IMR-90 (cell line): ENCODE data around the gene ZXDA. TPM values are rescaled to one million over a fixed set of nuclear protein-coding genes. Genes with fewer than 3 reads are reported as not detected.

Experiments used
- ATAC-seq: fragments of 200-7000 bp; cut with Tn5 transposase; 2 replicates; pipeline ENCODE4 v1.9.1; 2020; ENCODE audit warnings: low read depth, mild to moderate bottlenecking, moderate library complexity
- BruUV-seq: library from RNA; stranded (reverse); fragments of 400-500 nt; replicated peaks from 2 replicates; lab custom pipeline; 2021; lab: Mats Ljungman, UMichigan
- CTCF ChIA-PET: fragments of 300-600 bp; formaldehyde crosslinking; extraction: SDS; loops from one replicate; lab custom pipeline; 2021; ENCODE audit warnings: antibody characterized with exemption; lab: Yijun Ruan, JAX
- POLR2A ChIA-PET: fragments of 300-600 bp; sonication (Branson Sonifier 250); formaldehyde crosslinking; loops from one replicate; lab custom pipeline; 2022; ENCODE audit warnings: antibody characterized with exemption; ENCODE audit not compliant: unreplicated experiment; lab: Charles Lee
- DNase-seq: peaks from one replicate; pipeline ENCODE4 v3.0.0; 2013
- H2AFZ ChIP-seq: replicated peaks from 2 replicates; pipeline ENCODE3; 2013; ENCODE audit warnings: low read length, mild to moderate bottlenecking; ENCODE audit not compliant: poor library complexity
- H2AK5ac ChIP-seq: 2 replicates; pipeline ENCODE4 v1.6.1; 2013; ENCODE audit warnings: low read depth, low read length, inconsistent platforms
- H2AK9ac ChIP-seq: replicated peaks from 2 replicates; pipeline ENCODE3; 2013; ENCODE audit warnings: mild to moderate bottlenecking, low read depth, low read length, moderate library complexity; ENCODE audit not compliant: poor library complexity
- H2BK120ac ChIP-seq: 2 replicates; pipeline ENCODE4 v1.6.1; 2013; ENCODE audit warnings: low read depth, low read length, inconsistent platforms
- H2BK15ac ChIP-seq: 3 replicates; pipeline ENCODE4 v1.6.1; 2013; ENCODE audit warnings: low read depth, low read length, inconsistent platforms
- H2BK20ac ChIP-seq: 2 replicates; pipeline ENCODE4 v1.6.1; 2013; ENCODE audit warnings: low read depth, mild to moderate bottlenecking, inconsistent platforms, low read length, moderate library complexity
- H2BK5ac ChIP-seq: 2 replicates; pipeline ENCODE4 v1.6.1; 2013; ENCODE audit warnings: mild to moderate bottlenecking, low read depth, low read length, inconsistent platforms; ENCODE audit not compliant: poor library complexity, severe bottlenecking
- H3K14ac ChIP-seq: replicated peaks from 2 replicates; pipeline ENCODE4 v1.6.1; 2013; ENCODE audit warnings: low read depth, low read length, inconsistent platforms
- H3K18ac ChIP-seq: 2 replicates; pipeline ENCODE4 v1.6.1; 2013; ENCODE audit warnings: low read depth, low read length, control low read depth
- H3K23ac ChIP-seq: 2 replicates; pipeline ENCODE4 v1.6.1; 2013; ENCODE audit warnings: low read depth, low read length, inconsistent platforms
- H3K27ac ChIP-seq: 2 replicates; pipeline ENCODE4 v1.5.1; 2013; ENCODE audit warnings: mild to moderate bottlenecking, control low read depth, low read length; ENCODE audit not compliant: insufficient read depth
- H3K27me3 ChIP-seq: 2 replicates; pipeline ENCODE4 v1.6.1; 2013; ENCODE audit warnings: low read length; ENCODE audit not compliant: control insufficient read depth, insufficient read depth
- H3K36me3 ChIP-seq: 2 replicates; pipeline ENCODE4 v1.6.1; 2013; ENCODE audit warnings: low read length, mixed read lengths; ENCODE audit not compliant: control insufficient read depth, insufficient read depth
- H3K4ac ChIP-seq: 2 replicates; pipeline ENCODE4 v1.6.1; 2013; ENCODE audit warnings: low read depth, low read length, inconsistent platforms
- H3K4me1 ChIP-seq: 2 replicates; pipeline ENCODE4 v1.6.1; 2013; ENCODE audit warnings: low read length, mixed read lengths; ENCODE audit not compliant: control insufficient read depth, insufficient read depth
- H3K4me2 ChIP-seq: 2 replicates; pipeline ENCODE4 v1.6.1; 2013; ENCODE audit warnings: low read depth, mild to moderate bottlenecking, control low read depth, low read length, moderate library complexity
- H3K4me3 ChIP-seq: 2 replicates; pipeline ENCODE4 v1.5.1; 2013; ENCODE audit warnings: low read depth, mild to moderate bottlenecking, control low read depth, low read length, moderate library complexity; ENCODE audit not compliant: insufficient read depth
- H3K56ac ChIP-seq: 2 replicates; pipeline ENCODE4 v1.6.1; 2013; ENCODE audit warnings: low read length, inconsistent platforms; ENCODE audit not compliant: insufficient read depth; ENCODE audit errors: extremely low read depth
- H3K79me1 ChIP-seq, 2 experiments: 2 replicates each; pipeline ENCODE4 v1.6.1; 2013; ENCODE audit warnings: low read length in 2 of 2, inconsistent platforms in 1 of 2, low read depth in 1 of 2
- H3K9ac ChIP-seq: 2 replicates; pipeline ENCODE4 v1.6.1; 2013; ENCODE audit warnings: low read depth, low read length, control low read depth
- H3K9me1 ChIP-seq: 2 replicates; pipeline ENCODE4 v1.6.1; 2013; ENCODE audit warnings: low read length, inconsistent platforms; ENCODE audit not compliant: insufficient read depth
- H3K9me3 ChIP-seq: 2 replicates; pipeline ENCODE4 v1.6.1; 2013; ENCODE audit warnings: low read length; ENCODE audit not compliant: control insufficient read depth, insufficient read depth
- H4K20me1 ChIP-seq: 2 replicates; pipeline ENCODE4 v1.6.1; 2013; ENCODE audit warnings: low read length, inconsistent platforms; ENCODE audit not compliant: insufficient read depth
- H4K5ac ChIP-seq: 2 replicates; pipeline ENCODE4 v1.6.1; 2013; ENCODE audit warnings: mild to moderate bottlenecking, low read depth, low read length, control low read depth
- H4K8ac ChIP-seq, 2 experiments: 2 replicates each; pipeline ENCODE4 v1.6.1; 2013; ENCODE audit warnings: low read depth in 2 of 2, low read length in 2 of 2, control low read depth in 1 of 2, inconsistent platforms in 1 of 2
- H4K91ac ChIP-seq: 2 replicates; pipeline ENCODE4 v1.6.1; 2013; ENCODE audit warnings: low read depth, low read length, inconsistent platforms; ENCODE audit not compliant: insufficient read depth
- CEBPB ChIP-seq: IDR thresholded peaks from 2 replicates; pipeline ENCODE4 v1.6.1; 2012; ENCODE audit warnings: low read depth, low read length, improper control_type of control experiment
- MAFK ChIP-seq: IDR thresholded peaks from 2 replicates; pipeline ENCODE4 v1.6.1; 2012; ENCODE audit warnings: low read depth, low read length, improper control_type of control experiment
- WGBS, 2 experiments: methylation state at CpG; one replicate each; pipeline versions ENCODE4 v1.1.5 to v1.1.7; 2013; ENCODE audit warnings: missing lambda C conversion rate in 2 of 2; ENCODE audit not compliant: insufficient read length in 1 of 2; ENCODE audit errors: extremely low coverage in 2 of 2; 5-methylcytosine and 5-hydroxymethylcytosine counted together
- dilution Hi-C: fragments of 300-500 bp; cut with HindIII; formaldehyde crosslinking; loops from one replicate; pipeline ENCODE4 v1.14.3; 2018; ENCODE audit warnings: low sequenced_read_pairs; ENCODE audit not compliant: unreplicated experiment
- in situ Hi-C: fragments of 300-500 bp; cut with MboI; formaldehyde crosslinking; loops from 3 replicates; pipeline ENCODE4 v1.14.3; 2019; ENCODE audit warnings: low sequenced_read_pairs, inconsistent platforms, mixed read lengths
- intact Hi-C: fragments of 100-400 bp; cut with micrococcal nuclease; formaldehyde crosslinking; loops from 2 replicates; pipeline ENCODE4 v1.10.0; 2022
- polyA plus RNA-seq, 3 experiments: library from polyadenylated mRNA; depleted of rRNA; stranded (reverse); fragments of >200 nt; gene quantifications; 2 replicates each; pipeline ENCODE4 v1.2.3, GENCODE V29; 2012; ENCODE audit warnings: low replicate concordance in 1 of 3
- total RNA-seq: library from RNA; depleted of rRNA; stranded (reverse); fragments of >200 nt; gene quantifications from 2 replicates; pipeline ENCODE4 v1.2.3, GENCODE V29; 2012

ZXDA gene
- total and polyA plus RNA-seq, 2 of the 4 experiments (the other 2 are of a cell fraction): 1.0 to 3.4 TPM

DNA sequence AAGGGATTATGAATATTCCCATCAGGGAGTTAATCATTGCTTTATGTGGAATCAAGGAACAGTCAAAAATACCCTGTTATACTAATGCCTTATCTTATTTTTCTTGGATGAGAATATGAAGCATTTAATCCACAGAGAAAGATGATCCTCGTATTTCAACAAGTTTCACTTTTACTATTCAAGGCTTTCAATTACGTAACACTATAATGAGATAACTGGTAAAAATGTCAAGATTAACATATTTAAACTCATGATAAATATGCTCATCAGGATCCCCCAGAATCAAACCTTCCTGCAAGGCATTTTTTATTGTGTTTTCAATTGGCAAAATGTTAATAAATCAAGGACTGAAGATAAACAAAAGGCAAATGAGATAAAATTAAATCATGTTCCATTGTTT is 5.1 kb downstream of the ZXDA start:
- ChIA-PET POLR2A (no interaction called here), CTCF (no interaction called here)
- no peaks in the 10 kb centered on the region for H3K9me1 ChIP-seq
- no peak overlapping the region for H3K18ac ChIP-seq
- no peak overlapping the region for H4K91ac ChIP-seq
- H3K27me3 ChIP-seq: no peaks in the 10 kb centered on the region
- H2BK15ac ChIP-seq: no peak overlapping the region
- BruUV-seq: no TSS peak
- no peak overlapping the region for H3K14ac ChIP-seq
- no peak overlapping the region for H4K8ac ChIP-seq
- H3K27ac ChIP-seq: no peak overlapping the region
- H4K5ac ChIP-seq: no peak overlapping the region
- H2BK120ac ChIP-seq: no peak overlapping the region
- H3K4me2 ChIP-seq: peak overlapping the region; percentile 59
- peak overlapping the region; percentile 7; the same call in 1 of the 2 replicates for H3K4me3 ChIP-seq
- no peak overlapping the region for H2BK5ac ChIP-seq
- H3K4me1 ChIP-seq: no peaks in the 10 kb centered on the region
- H3K56ac ChIP-seq: no peak overlapping the region
- DNase-seq: peak; percentile 10
- H3K9me3 ChIP-seq: no peaks in the 10 kb centered on the region
- no peak overlapping the region for H2AK9ac ChIP-seq
- ATAC-seq: no peak
- dilution Hi-C loops (no loop called here), in situ Hi-C loops (loop anchor here (25.0 kb wide), 2 partner anchors 768 to 1093 kb away; partner anchors contain the start of gene SPIN2A), intact Hi-C loops (loop anchor here (5.0 kb wide), 1 partner anchor 308 kb away; no protein-coding TSS in a partner anchor)
- no peak overlapping the region for H2BK20ac ChIP-seq
- no peak overlapping the region for H3K4ac ChIP-seq
- H3K79me1 ChIP-seq: no peaks in the 10 kb centered on the region
- no peak overlapping the region for H2AFZ ChIP-seq
- H4K20me1 ChIP-seq: no peaks in the 10 kb centered on the region
- H3K23ac ChIP-seq: no peak overlapping the region
- no CpG with 5 or more reads among the region's 2 CpGs for whole genome bisulfite sequencing, 2 experiments
- H2AK5ac ChIP-seq: no peak overlapping the region
- TF ChIP-seq MAFK (no peak), CEBPB (peak; percentile 56)
- H3K36me3 ChIP-seq: no peaks in the 10 kb centered on the region
- H3K9ac ChIP-seq: no peak overlapping the region
